Epithelial cell of proximal tubule (primary cell): Measurements from ENCODE around the gene BBOX1. TPM values are rescaled to one million over a fixed set of nuclear protein-coding genes. Genes with fewer than 3 reads are reported as not detected.
"Not testable (repeated sequence)": the region's sequence is repeated elsewhere in the genome, so short reads cannot be mapped to it uniquely, and the experiment has no call there.

ENCODE experiments used
- DNase-seq: peaks from one replicate; pipeline ENCODE4 v3.0.0-alpha.2; 2011; ENCODE audit warnings: low read depth
- H3K4me3 ChIP-seq: 2 replicates; pipeline ENCODE4 v1.5.1; 2011; ENCODE audit warnings: low read depth, mild to moderate bottlenecking, low read length
- total RNA-seq: library from RNA; depleted of rRNA; stranded (reverse); fragments of >200 nt; gene quantifications from 2 replicates; pipeline ENCODE4 v1.2.3, GENCODE V29; 2015
- TF ChIP-seq, protein P1 (sequence below): conservative IDR thresholded peaks from 2 replicates; pipeline ENCODE4 v1.5.1; 2012; ENCODE audit warnings: low read depth, mild to moderate bottlenecking, low read length

BBOX1 gene
- total RNA-seq, 1 donor from 2014 or later = not detected

GRCh38 chr11:27118949-27119348 is 78.3 kb downstream of the BBOX1 start:
- TF ChIP-seq, protein P1, sequence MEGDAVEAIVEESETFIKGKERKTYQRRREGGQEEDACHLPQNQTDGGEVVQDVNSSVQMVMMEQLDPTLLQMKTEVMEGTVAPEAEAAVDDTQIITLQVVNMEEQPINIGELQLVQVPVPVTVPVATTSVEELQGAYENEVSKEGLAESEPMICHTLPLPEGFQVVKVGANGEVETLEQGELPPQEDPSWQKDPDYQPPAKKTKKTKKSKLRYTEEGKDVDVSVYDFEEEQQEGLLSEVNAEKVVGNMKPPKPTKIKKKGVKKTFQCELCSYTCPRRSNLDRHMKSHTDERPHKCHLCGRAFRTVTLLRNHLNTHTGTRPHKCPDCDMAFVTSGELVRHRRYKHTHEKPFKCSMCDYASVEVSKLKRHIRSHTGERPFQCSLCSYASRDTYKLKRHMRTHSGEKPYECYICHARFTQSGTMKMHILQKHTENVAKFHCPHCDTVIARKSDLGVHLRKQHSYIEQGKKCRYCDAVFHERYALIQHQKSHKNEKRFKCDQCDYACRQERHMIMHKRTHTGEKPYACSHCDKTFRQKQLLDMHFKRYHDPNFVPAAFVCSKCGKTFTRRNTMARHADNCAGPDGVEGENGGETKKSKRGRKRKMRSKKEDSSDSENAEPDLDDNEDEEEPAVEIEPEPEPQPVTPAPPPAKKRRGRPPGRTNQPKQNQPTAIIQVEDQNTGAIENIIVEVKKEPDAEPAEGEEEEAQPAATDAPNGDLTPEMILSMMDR = no peak
- DNase-seq = no peak
- H3K4me3 ChIP-seq = no peak overlapping the region

DNA sequence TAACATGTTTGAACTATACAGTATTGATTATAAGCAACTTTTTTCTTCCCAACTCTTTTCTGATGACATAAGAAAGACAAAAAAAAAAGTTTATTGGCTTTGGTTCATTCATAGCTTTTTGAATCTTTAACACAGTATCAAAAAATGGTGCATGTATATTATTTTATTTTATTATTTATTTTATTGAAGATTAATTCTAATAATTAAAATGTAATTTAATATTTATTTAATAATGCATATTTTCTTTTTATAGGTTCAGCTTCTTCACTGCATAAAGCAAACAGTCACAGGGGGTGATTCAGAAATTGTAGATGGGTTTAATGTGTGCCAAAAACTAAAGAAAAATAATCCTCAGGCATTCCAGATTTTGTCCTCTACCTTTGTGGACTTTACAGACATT is 78.8 kb downstream of the BBOX1 start:
- no peak for DNase-seq
- TF ChIP-seq, protein P1 = no peak
- H3K4me3 ChIP-seq = no peak overlapping the region

DNA sequence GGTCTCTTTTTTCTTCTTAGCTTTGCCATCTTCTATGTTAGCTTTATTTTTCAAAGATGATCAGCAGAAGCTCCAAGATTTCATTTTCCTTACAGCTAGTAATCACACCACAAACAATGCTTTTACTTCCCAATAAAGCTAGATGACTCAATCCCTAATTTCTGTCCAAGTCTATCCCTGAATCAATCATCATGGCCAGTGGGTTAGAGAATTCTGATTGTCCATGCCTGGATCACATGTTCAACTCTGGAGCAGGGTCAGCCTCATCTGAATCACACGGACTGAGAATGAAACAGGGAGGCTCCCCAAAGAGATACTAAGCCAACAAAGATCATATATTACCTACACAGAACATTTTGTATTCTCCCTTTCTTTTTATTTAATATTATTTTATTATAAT is 79.6 kb downstream of the BBOX1 start:
- TF ChIP-seq, protein P1 = no peak
- H3K4me3 ChIP-seq = no peak overlapping the region
- no peak for DNase-seq

DNA sequence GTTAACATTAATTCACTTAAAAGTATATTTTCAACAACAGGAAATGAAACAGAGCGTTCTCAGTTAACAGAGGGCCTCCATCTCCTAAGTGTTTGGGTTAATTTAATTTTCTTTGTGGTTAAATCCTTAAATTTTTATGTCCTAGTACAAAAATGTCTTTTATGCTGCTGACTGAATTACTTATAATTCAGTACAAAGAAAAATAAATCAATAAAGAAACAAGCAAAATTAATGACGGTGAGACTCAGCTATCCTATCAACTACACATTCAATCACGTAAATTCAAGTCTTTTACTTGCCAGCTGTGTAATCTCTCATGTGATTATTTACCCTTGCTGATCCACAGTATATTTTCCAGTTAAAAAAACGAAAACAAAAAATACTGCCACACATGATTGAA is 81.4 kb downstream of the BBOX1 start:
- no peak for DNase-seq
- TF ChIP-seq, protein P1 = no peak
- H3K4me3 ChIP-seq = no peak overlapping the region

- TF ChIP-seq, protein P1 = peak; percentile 44
- no peak for DNase-seq
- no peak overlapping the region for H3K4me3 ChIP-seq
Measured at GRCh38 chr11:27124514-27125264, 84.1 kb downstream of the BBOX1 start.

GRCh38 chr11:27129686-27130085 is 89.1 kb downstream of the BBOX1 start:
- no peak for DNase-seq
- no peak overlapping the region for H3K4me3 ChIP-seq
- TF ChIP-seq, protein P1 = no peak

- TF ChIP-seq, protein P1 = no peak
- no peak for DNase-seq
- no peak overlapping the region for H3K4me3 ChIP-seq
Measured at GRCh38 chr11:27130806-27131205, 90.2 kb downstream of the BBOX1 start.

DNA sequence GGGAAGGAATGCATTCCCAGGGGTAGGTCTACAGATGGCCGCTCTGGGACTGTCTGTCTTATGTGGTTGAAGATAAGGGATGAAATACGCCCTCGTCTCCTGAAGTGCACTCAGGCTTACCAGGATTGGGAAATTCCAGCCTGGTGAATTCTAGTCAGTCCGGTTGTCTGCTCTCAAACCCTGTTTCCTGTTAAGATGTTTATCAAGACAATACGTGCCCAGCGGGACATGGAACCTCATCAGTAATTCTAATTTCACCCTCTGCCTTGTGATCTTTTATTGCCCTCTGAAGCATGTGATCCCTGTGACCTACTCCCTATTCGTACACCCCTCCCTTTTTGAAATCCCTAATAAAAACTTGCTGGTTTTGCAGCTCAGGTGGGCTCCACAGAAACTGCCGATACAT is 95.3 kb downstream of the BBOX1 start:
- not testable (repeated sequence) for H3K4me3 ChIP-seq, DNase-seq
